LNCAP (cell line): ENCODE data around the gene NEK6.

ENCODE experiments used
- CTCF ChIP-seq: fragments of 450-650 bp; IDR thresholded peaks from 2 replicates; pipeline ENCODE4 v1.5.1; 2017; ENCODE audit warnings: mild to moderate bottlenecking

The NEK6 gene

GRCh38 chr9:124218987-124219461 is 38.7 kb upstream of the NEK6 start:
- TF ChIP-seq CTCF: no peak

- no peak for TF ChIP-seq CTCF
Measured at GRCh38 chr9:124220946-124221451, 36.8 kb upstream of the NEK6 start.

GRCh38 chr9:124221676-124222075 is 36.1 kb upstream of the NEK6 start:
- TF ChIP-seq CTCF: no peak

- TF ChIP-seq CTCF: no peak
Measured at GRCh38 chr9:124222109-124222508, 35.6 kb upstream of the NEK6 start.

- TF ChIP-seq CTCF: no peak
Measured at GRCh38 chr9:124222918-124223720, 34.6 kb upstream of the NEK6 start.

GRCh38 chr9:124225945-124226344 is 31.8 kb upstream of the NEK6 start:
- TF ChIP-seq CTCF: no peak

GRCh38 chr9:124228516-124228915 is 29.2 kb upstream of the NEK6 start:
- no peak for TF ChIP-seq CTCF
